DOHH2 (cell line): ENCODE data around the gene TSPAN5.

Experiments used
- H3F3A ChIP-seq: fragments of 200-600 bp; sonication (generic), shearing (Covaris generic); 2 replicates; pipeline ENCODE4 v1.6.0; 2016; ENCODE audit warnings: antibody characterized with exemption, mild to moderate bottlenecking; ENCODE audit not compliant: control insufficient read depth, insufficient read depth
- H3K27ac ChIP-seq: fragments of 200-600 bp; sonication (generic); 2 replicates; pipeline ENCODE4 v1.5.1; 2014; ENCODE audit warnings: low read depth, mild to moderate bottlenecking, low read length, moderate library complexity
- H3K27me3 ChIP-seq: fragments of 200-600 bp; sonication (generic); 2 replicates; pipeline ENCODE4 v1.6.1; 2014; ENCODE audit warnings: mild to moderate bottlenecking, low read length, mixed read lengths; ENCODE audit not compliant: control insufficient read depth
- H3K36me3 ChIP-seq: fragments of 200-600 bp; sonication (generic); 2 replicates; pipeline ENCODE4 v1.6.1; 2014; ENCODE audit warnings: mild to moderate bottlenecking, low read length, moderate library complexity, mixed read lengths; ENCODE audit not compliant: control insufficient read depth
- H3K4me1 ChIP-seq: fragments of 200-600 bp; sonication (generic); 2 replicates; pipeline ENCODE4 v1.6.1; 2014; ENCODE audit warnings: mild to moderate bottlenecking, low read length, mixed read lengths; ENCODE audit not compliant: control insufficient read depth
- H3K4me2 ChIP-seq: fragments of 200-600 bp; sonication (generic); 2 replicates; pipeline ENCODE4 v1.6.0; 2014; ENCODE audit warnings: mild to moderate bottlenecking, low read length, moderate library complexity
- H3K4me3 ChIP-seq: fragments of 200-600 bp; sonication (generic); 2 replicates; pipeline ENCODE4 v1.5.1; 2014; ENCODE audit warnings: mild to moderate bottlenecking, low read length, mixed read lengths
- H3K79me2 ChIP-seq: fragments of 200-600 bp; sonication (generic); 2 replicates; pipeline ENCODE4 v1.6.1; 2014; ENCODE audit warnings: mild to moderate bottlenecking, low read length, mixed read lengths; ENCODE audit not compliant: control insufficient read depth
- H3K9me2 ChIP-seq: fragments of 200-600 bp; sonication (generic); replicated peaks from 2 replicates; pipeline ENCODE4 v1.6.1; 2014; ENCODE audit warnings: mild to moderate bottlenecking, low read length, mixed read lengths; ENCODE audit not compliant: control insufficient read depth
- H3K9me3 ChIP-seq: fragments of 200-600 bp; sonication (generic); 2 replicates; pipeline ENCODE4 v1.6.1; 2014; ENCODE audit warnings: antibody characterized with exemption, low read length, mixed read lengths; ENCODE audit not compliant: control insufficient read depth, insufficient read depth
- H4K20me1 ChIP-seq: fragments of 200-600 bp; sonication (generic); 2 replicates; pipeline ENCODE4 v1.6.0; 2014; ENCODE audit warnings: low read depth, mild to moderate bottlenecking, antibody characterized with exemption, low read length, moderate library complexity; ENCODE audit not compliant: control insufficient read depth, insufficient read depth
- EZH2phosphoT487 ChIP-seq: fragments of 200-600 bp; sonication (generic); IDR thresholded peaks from 2 replicates; pipeline ENCODE4 v1.6.1; 2017; ENCODE audit warnings: borderline replicate concordance, mild to moderate bottlenecking, antibody characterized with exemption, low read length, moderate library complexity, mixed read lengths
- TF ChIP-seq, protein P1 (sequence below): fragments of 200-600 bp; sonication (generic); IDR thresholded peaks from one replicate; pipeline ENCODE4 v1.5.1; 2014; ENCODE audit warnings: antibody characterized with exemption, mild to moderate bottlenecking, low read depth, low read length; ENCODE audit not compliant: poor library complexity, severe bottlenecking

The TSPAN5 gene

DNA sequence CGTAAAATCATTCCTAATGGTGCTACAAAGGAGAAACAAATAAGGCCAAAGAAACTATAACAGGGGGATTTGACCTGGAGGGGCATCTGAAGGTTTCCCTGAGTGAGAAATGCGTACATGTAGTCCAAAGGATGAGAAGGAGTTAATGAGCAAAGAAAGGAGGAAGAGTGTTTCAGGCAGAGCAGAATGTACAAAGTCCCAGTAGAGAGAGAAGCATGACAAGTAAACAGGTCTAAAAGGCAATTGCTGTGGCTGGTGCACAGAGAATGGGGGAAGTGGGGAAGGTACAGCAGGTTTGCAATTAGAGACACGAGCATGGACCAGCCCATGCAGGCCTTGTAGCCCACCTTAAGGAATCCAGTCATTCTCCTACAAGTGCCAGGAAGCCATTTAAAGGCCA is 145.5 kb downstream of the TSPAN5 start:
- no peaks in the 10 kb centered on the region for H4K20me1 ChIP-seq
- H3F3A ChIP-seq: no peaks in the 10 kb centered on the region
- no peak overlapping the region for H3K27ac ChIP-seq
- H3K27me3 ChIP-seq: no peaks in the 10 kb centered on the region
- H3K9me2 ChIP-seq: no peaks in the 10 kb centered on the region
- H3K9me3 ChIP-seq: no peaks in the 10 kb centered on the region
- H3K79me2 ChIP-seq: no peaks in the 10 kb centered on the region
- H3K36me3 ChIP-seq: no peaks in the 10 kb centered on the region
- no peak overlapping the region for H3K4me2 ChIP-seq
- no peak overlapping the region for H3K4me3 ChIP-seq
- H3K4me1 ChIP-seq: no peaks in the 10 kb centered on the region
- TF ChIP-seq, protein P1, sequence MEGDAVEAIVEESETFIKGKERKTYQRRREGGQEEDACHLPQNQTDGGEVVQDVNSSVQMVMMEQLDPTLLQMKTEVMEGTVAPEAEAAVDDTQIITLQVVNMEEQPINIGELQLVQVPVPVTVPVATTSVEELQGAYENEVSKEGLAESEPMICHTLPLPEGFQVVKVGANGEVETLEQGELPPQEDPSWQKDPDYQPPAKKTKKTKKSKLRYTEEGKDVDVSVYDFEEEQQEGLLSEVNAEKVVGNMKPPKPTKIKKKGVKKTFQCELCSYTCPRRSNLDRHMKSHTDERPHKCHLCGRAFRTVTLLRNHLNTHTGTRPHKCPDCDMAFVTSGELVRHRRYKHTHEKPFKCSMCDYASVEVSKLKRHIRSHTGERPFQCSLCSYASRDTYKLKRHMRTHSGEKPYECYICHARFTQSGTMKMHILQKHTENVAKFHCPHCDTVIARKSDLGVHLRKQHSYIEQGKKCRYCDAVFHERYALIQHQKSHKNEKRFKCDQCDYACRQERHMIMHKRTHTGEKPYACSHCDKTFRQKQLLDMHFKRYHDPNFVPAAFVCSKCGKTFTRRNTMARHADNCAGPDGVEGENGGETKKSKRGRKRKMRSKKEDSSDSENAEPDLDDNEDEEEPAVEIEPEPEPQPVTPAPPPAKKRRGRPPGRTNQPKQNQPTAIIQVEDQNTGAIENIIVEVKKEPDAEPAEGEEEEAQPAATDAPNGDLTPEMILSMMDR: no peak
- no peak for TF ChIP-seq EZH2phosphoT487

DNA sequence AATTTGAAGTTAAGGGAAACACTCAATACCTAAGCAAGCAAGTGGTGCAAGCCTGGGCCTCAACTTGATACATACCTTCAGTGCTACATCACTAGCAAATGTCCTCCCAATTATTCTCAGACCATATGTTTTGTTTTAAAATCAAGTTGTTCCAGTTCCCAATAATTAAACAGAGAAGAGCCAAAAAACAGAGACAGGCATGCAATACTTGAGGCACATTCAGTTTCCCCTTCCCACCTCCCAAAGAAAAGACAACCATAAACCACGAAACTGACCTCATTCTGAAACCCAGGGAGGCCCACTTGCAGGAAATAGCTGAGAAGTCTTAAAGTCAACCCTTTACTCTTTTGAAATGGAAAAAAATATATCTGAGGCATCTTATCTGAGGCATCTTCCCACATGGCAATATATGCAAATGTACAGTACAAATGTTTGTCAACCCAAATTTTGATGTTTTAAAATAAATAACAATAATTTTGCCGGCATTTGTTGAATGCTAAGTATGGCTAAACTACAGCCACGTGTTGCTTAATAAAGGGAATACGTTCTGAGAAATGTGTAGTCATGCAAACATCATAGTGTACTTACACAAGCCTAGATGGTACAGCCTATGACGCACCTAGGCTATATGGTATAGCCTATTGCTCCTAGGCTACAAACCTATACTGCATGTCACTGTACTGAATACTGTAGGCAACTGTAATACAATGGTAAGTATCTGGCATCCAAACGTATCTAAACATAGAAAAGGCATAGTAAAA is 147.5 kb downstream of the TSPAN5 start:
- Histone ChIP-seq H3K4me3 (no peak overlapping the region), H3K27me3 (peaks cover 3% of the 10 kb centered on the region; the same call in 1 of the 2 replicates), H3K27ac (no peak overlapping the region), H3K4me1 (no peaks in the 10 kb centered on the region), H3F3A (no peaks in the 10 kb centered on the region), H3K9me3 (no peaks in the 10 kb centered on the region), H3K4me2 (no peak overlapping the region), H4K20me1 (no peaks in the 10 kb centered on the region), H3K36me3 (no peaks in the 10 kb centered on the region), H3K9me2 (no peaks in the 10 kb centered on the region), H3K79me2 (no peaks in the 10 kb centered on the region)
- TF ChIP-seq, protein P1: no peak
- no peak for TF ChIP-seq EZH2phosphoT487

DNA sequence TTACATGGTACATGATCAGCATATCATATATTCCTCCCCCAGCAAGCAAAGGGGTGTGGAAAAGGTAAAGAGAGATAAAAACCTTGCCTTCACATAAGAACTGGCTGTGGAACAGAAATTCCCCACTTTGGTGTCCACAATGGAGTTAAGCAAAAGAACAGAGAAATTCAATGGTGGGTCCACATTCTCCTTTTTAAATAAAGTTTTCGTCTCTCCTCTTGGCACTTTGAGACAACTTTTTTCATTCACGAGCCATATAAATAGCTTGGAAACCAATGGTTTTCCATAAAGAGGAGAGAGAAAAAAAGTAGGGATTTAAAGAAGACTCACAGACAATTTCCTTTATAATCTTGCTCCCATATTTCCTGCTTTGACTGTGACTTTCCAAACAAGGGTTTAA is 148.1 kb downstream of the TSPAN5 start:
- Histone ChIP-seq H4K20me1 (no peaks in the 10 kb centered on the region), H3K36me3 (no peaks in the 10 kb centered on the region), H3K4me1 (no peaks in the 10 kb centered on the region), H3K9me2 (no peaks in the 10 kb centered on the region), H3K27me3 (peaks cover 3% of the 10 kb centered on the region; the same call in 1 of the 2 replicates), H3K79me2 (no peaks in the 10 kb centered on the region), H3K4me3 (no peak overlapping the region), H3K4me2 (no peak overlapping the region), H3K9me3 (no peaks in the 10 kb centered on the region), H3F3A (no peaks in the 10 kb centered on the region), H3K27ac (no peak overlapping the region)
- no peak for TF ChIP-seq EZH2phosphoT487
- TF ChIP-seq, protein P1: no peak
